ENCODE results near the gene RHOA. TPM values are rescaled to one million over a fixed set of nuclear protein-coding genes. Genes with fewer than 3 reads are reported as not detected.

RHOA gene
- total and polyA plus RNA-seq, 10 of the 15 experiments (the other 5 are each of a cell fraction or from before 2014, with no cell fraction given) = 246 to 1,049 (median 515) TPM

DNA sequence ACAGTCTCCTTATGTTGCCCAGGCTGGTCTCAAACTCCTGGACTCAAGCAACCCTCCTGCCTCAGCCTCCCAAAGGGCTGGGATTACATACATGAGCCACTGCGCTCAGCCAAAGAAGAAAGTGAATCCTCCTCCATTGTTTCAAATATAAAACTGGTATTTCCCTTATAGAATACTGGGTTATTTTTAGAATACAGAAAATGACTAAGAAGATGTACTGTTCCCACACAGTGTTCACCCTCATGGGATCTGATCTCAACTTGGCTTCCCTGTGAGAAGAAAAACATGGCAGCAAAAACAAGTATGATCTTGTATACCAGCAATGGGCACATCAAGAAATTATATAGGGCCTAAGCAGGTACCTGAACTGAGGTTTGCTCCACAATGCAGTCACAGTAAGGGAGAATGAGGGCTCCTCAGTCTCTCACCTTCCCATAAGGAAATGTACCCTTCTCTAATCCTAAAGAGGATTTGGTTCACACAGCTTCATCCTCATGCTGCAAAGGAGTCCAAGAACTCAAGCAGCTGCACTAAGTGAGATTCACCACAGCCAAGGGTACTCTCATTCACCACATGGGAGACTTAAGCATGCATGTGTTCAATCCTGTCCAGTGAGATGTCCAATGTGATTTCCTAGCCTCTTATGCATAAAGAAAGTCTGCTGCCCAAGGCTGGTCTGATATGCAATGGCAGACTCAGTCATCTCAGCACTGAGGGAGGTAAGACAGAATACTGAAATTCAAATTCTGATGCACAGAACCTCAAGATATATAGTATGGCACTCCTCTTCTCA, 97.7 kb downstream of the RHOA start:
- in situ Hi-C loops (cut with MboI) = no loop called here
- BruUV-seq (replicated peaks) = no TSS peak
- TF ChIP-seq EED (IDR thresholded peaks at IDR 0.05; ENCODE audit: low read depth) (0 out of 2 replicates have a peak, but pooled peaks have one; percentile 27), E4F1 (IDR thresholded peaks at IDR 0.05; ENCODE audit: borderline replicate concordance, partially characterized antibody) (no peak), ZNF207 (IDR thresholded peaks at IDR 0.05; ENCODE audit: borderline replicate concordance) (0 out of 2 replicates have a peak, but pooled peaks have one; percentile 18), NFIC (IDR thresholded peaks at IDR 0.05; ENCODE audit: low read depth, low read length) (peak; percentile 58; the same call in 1 of the 2 replicates), ZNF24 (IDR thresholded peaks at IDR 0.05) (no peak), IKZF1 (conservative IDR thresholded peaks at IDR 0.05) (0 out of 2 replicates have a peak, but pooled peaks have one; percentile 36), MEF2B (IDR thresholded peaks at IDR 0.05; ENCODE audit: partially characterized antibody, poor library complexity, severe bottlenecking) (peak; percentile 91), IRF4 (IDR thresholded peaks at IDR 0.05; ENCODE audit: low read depth, low read length) (peak; percentile 30; the same call in 1 of the 2 replicates), HCFC1 (IDR thresholded peaks at IDR 0.05; ENCODE audit: low read length) (no peak), POLR2AphosphoS5 (IDR thresholded peaks at IDR 0.05; ENCODE audit: low read length) (peak; percentile 63; the same call in 1 of the 2 replicates), EP300 (IDR thresholded peaks at IDR 0.05; ENCODE audit: borderline replicate concordance in 1 of 2, control insufficient read depth in 1 of 2, low read depth in 2 of 2, low read length in 2 of 2) (peak in 1 of 2 experiments; percentile 16; a peak in 1 of 4 replicates)
- TF ChIP-seq, protein P1, sequence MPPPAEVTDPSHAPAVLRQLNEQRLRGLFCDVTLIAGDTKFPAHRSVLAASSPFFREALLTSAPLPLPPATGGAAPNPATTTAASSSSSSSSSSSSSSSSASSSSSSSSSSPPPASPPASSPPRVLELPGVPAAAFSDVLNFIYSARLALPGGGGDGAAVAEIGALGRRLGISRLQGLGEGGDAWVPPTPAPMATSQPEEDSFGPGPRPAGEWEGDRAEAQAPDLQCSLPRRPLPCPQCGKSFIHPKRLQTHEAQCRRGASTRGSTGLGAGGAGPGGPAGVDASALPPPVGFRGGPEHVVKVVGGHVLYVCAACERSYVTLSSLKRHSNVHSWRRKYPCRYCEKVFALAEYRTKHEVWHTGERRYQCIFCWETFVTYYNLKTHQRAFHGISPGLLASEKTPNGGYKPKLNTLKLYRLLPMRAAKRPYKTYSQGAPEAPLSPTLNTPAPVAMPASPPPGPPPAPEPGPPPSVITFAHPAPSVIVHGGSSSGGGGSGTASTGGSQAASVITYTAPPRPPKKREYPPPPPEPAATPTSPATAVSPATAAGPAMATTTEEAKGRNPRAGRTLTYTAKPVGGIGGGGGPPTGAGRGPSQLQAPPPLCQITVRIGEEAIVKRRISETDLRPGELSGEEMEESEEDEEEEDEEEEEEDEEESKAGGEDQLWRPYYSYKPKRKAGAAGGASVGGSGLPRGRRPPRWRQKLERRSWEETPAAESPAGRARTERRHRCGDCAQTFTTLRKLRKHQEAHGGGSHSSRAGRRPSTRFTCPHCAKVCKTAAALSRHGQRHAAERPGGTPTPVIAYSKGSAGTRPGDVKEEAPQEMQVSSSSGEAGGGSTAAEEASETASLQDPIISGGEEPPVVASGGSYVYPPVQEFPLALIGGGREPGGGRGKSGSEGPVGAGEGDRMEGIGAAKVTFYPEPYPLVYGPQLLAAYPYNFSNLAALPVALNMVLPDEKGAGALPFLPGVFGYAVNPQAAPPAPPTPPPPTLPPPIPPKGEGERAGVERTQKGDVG (CRISPR knock-in tag; IDR thresholded peaks at IDR 0.05) = 0 out of 2 replicates have a peak, but pooled peaks have one; percentile 58
- TF ChIP-seq, protein P2, sequence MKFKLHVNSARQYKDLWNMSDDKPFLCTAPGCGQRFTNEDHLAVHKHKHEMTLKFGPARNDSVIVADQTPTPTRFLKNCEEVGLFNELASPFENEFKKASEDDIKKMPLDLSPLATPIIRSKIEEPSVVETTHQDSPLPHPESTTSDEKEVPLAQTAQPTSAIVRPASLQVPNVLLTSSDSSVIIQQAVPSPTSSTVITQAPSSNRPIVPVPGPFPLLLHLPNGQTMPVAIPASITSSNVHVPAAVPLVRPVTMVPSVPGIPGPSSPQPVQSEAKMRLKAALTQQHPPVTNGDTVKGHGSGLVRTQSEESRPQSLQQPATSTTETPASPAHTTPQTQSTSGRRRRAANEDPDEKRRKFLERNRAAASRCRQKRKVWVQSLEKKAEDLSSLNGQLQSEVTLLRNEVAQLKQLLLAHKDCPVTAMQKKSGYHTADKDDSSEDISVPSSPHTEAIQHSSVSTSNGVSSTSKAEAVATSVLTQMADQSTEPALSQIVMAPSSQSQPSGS (IDR thresholded peaks at IDR 0.05; ENCODE audit: low read length) = peak; percentile 94

More for the DNA sequence above, 97.7 kb downstream of the RHOA start:
- H3K4me2 ChIP-seq (ENCODE audit: control insufficient read depth, insufficient read depth) = no peak overlapping the region
- H3K4me1 ChIP-seq (ENCODE audit: control insufficient read depth, insufficient read depth, low read length) = peaks cover 8% of the 10 kb centered on the region
- intact Hi-C loops (cut with micrococcal nuclease; ENCODE audit: unreplicated experiment) = no loop called here
- H3K79me2 ChIP-seq (ENCODE audit: control insufficient read depth, insufficient read depth, low read length) = peaks cover 2% of the 10 kb centered on the region; the same call in 1 of the 2 replicates
- ChIA-PET CTCF (interaction anchor here (0.6 to 1.0 kb wide), 3 partner anchors 26 to 30 kb away, joined by 3 to 4 read pairs (median 4); partner anchors contain the start of gene USP4), POLR2A (interaction anchor here (0.5 to 0.9 kb wide), 3 partner anchors 8 to 25 kb away, joined by 3 to 4 read pairs (median 3); no protein-coding TSS in a partner anchor), SMC1A (ENCODE audit: uncharacterized antibody, unreplicated experiment) (interaction anchor here (0.6 to 1.4 kb wide), 4 partner anchors 11 to 134 kb away, joined by 3 to 6 read pairs (median 4); partner anchors contain the start of gene USP4), RAD21 (ENCODE audit: unreplicated experiment) (interaction anchor here (0.6 kb wide), 1 partner anchor 19 kb away, joined by 3 read pairs; no protein-coding TSS in a partner anchor)
- no peak overlapping the region for H3K4me3 ChIP-seq
- H3K27ac ChIP-seq (ENCODE audit: control insufficient read depth, insufficient read depth) = peak overlapping the region; percentile 77
- H3K36me3 ChIP-seq (ENCODE audit: control insufficient read depth in 2 of 2, insufficient read depth in 2 of 2, low read length in 1 of 2) = peaks cover 12 to 18% of the 10 kb centered on the region in 2 experiments
- H3K9ac ChIP-seq (ENCODE audit: control insufficient read depth, insufficient read depth, low read length) = no peak overlapping the region
- DNase-seq (ENCODE audit: low read depth, low spot score) (peak; percentile 47), ATAC-seq (peak; percentile 77), FAIRE-seq (peak; percentile 18)
- no peaks in the 10 kb centered on the region for H3K27me3 ChIP-seq (replicated peaks in 1 of 2; ENCODE audit: control insufficient read depth in 2 of 2, insufficient read depth in 2 of 2, low read length in 1 of 2)
- H2AFZ ChIP-seq (ENCODE audit: control insufficient read depth, low read depth, low read length) = no peak overlapping the region
- 83% methylated on average over 1 of the region's 1 CpG for WGBS (ENCODE audit: insufficient coverage, insufficient replicate concordance, low lambda C conversion rate, missing lambda C conversion rate)
- H4K20me1 ChIP-seq (ENCODE audit: control insufficient read depth, insufficient read depth) = no peaks in the 10 kb centered on the region
- H3K9me3 ChIP-seq (replicated peaks; ENCODE audit: control insufficient read depth, insufficient read depth, low read length) = no peaks in the 10 kb centered on the region
